Endodermal cell (in vitro differentiated cells): ENCODE measurements around the gene LMCD1. TPM values are rescaled to one million over a fixed set of nuclear protein-coding genes. Genes with fewer than 3 reads are reported as not detected.
A peak's percentile ranks its signal among the peaks of the same experiment; 100 is the strongest.

Source experiments
- DNase-seq: peaks from one replicate; pipeline ENCODE4 v3.0.0-alpha.2; 2017
- H3K27ac ChIP-seq: 2 replicates; pipeline ENCODE4 v1.5.1; 2013; ENCODE audit warnings: mild to moderate bottlenecking, low read depth, low read length, moderate library complexity
- H3K27me3 ChIP-seq: 2 replicates; pipeline ENCODE4 v1.6.1; 2013; ENCODE audit warnings: mild to moderate bottlenecking, low read length, moderate library complexity; ENCODE audit not compliant: insufficient read depth, control insufficient read depth, poor library complexity, severe bottlenecking
- H3K36me3 ChIP-seq: 2 replicates; pipeline ENCODE4 v1.7.0; 2013; ENCODE audit warnings: mild to moderate bottlenecking, low read length, moderate library complexity; ENCODE audit not compliant: control insufficient read depth, insufficient read depth
- H3K4me1 ChIP-seq: one replicate; pipeline ENCODE4 v1.7.0; 2013; ENCODE audit warnings: low read length; ENCODE audit not compliant: control insufficient read depth, insufficient read depth
- H3K4me3 ChIP-seq: 2 replicates; pipeline ENCODE4 v1.5.1; 2013; ENCODE audit warnings: mild to moderate bottlenecking, low read length, moderate library complexity
- H3K9ac ChIP-seq: 2 replicates; pipeline ENCODE4 v1.6.1; 2013; ENCODE audit warnings: mild to moderate bottlenecking, low read length, moderate library complexity; ENCODE audit not compliant: poor library complexity, severe bottlenecking; ENCODE audit errors: extremely low read depth
- H3K9me3 ChIP-seq: 2 replicates; pipeline ENCODE4 v1.6.1; 2013; ENCODE audit warnings: mild to moderate bottlenecking, low read length, moderate library complexity; ENCODE audit not compliant: control insufficient read depth
- H3K27ac Mint-ChIP-seq: 2 replicates; pipeline ENCODE4 v1.8.0; 2020; ENCODE audit warnings: mixed read lengths
- H3K27me3 Mint-ChIP-seq: 2 replicates; pipeline ENCODE4 v1.8.0; 2021; ENCODE audit warnings: mild to moderate bottlenecking, mixed read lengths; ENCODE audit not compliant: insufficient read depth
- H3K36me3 Mint-ChIP-seq: 2 replicates; pipeline ENCODE4 v1.8.0; 2020; ENCODE audit warnings: low read depth, mixed read lengths
- H3K4me1 Mint-ChIP-seq: 2 replicates; pipeline ENCODE4 v1.8.0; 2020; ENCODE audit warnings: mixed read lengths
- H3K4me3 Mint-ChIP-seq: 2 replicates; pipeline ENCODE4 v1.8.0; 2020; ENCODE audit warnings: mild to moderate bottlenecking, moderate library complexity, mixed read lengths
- H3K9me3 Mint-ChIP-seq: 2 replicates; pipeline ENCODE4 v1.8.0; 2020; ENCODE audit warnings: mild to moderate bottlenecking, mixed read lengths
- CTCF ChIP-seq: fragments of 200-600 bp; sonication (generic); conservative IDR thresholded peaks from 2 replicates; pipeline ENCODE4 v1.5.0; 2021; ENCODE audit warnings: antibody characterized with exemption, mild to moderate bottlenecking
- WGBS, 2 experiments: methylation state at CpG; one replicate each; pipeline versions ENCODE4 v1.1.5 to v1.1.7; 2013; ENCODE audit warnings: missing lambda C conversion rate in 2 of 2, mixed read lengths in 1 of 2; ENCODE audit not compliant: insufficient coverage in 1 of 2, insufficient read length in 1 of 2; 5-methylcytosine and 5-hydroxymethylcytosine counted together
- total RNA-seq, 2 donors: library from RNA; stranded (reverse); fragmentation: NEBNext Ultra II Directional in 1 of 2; extraction: Animal tissue kit (Norgen Biotek cat#: 25700) in 1 of 2; gene quantifications; 2 replicates in 1 of 2; 3 replicates in 1 of 2; pipeline ENCODE4 v1.2.1, GENCODE V29; 2021

LMCD1 gene
- total RNA-seq, 2 donors from 2014 or later = 20.7 to 35.7 TPM

- H3K4me1 Mint-ChIP-seq = peaks cover 62% of the 10 kb centered on the region
- H3K27ac Mint-ChIP-seq = peak overlapping the region; percentile 44
- peak overlapping the region; percentile 38 for H3K4me3 Mint-ChIP-seq
- peak; percentile 55 for TF ChIP-seq CTCF
- peaks cover 44% of the 10 kb centered on the region for H3K4me1 ChIP-seq
- 64 to 71% methylated on average over 5 to 8 of the region's 8 CpGs for WGBS, 2 experiments
- H3K9me3 ChIP-seq = no peaks in the 10 kb centered on the region
- H3K4me3 ChIP-seq = peak overlapping the region; percentile 77
- H3K36me3 ChIP-seq = peaks cover 50% of the 10 kb centered on the region
- peaks cover 8% of the 10 kb centered on the region for H3K36me3 Mint-ChIP-seq
- H3K27ac ChIP-seq = no peak overlapping the region
- peak overlapping the region; percentile 43 for H3K9ac ChIP-seq
- DNase-seq = no peak
- H3K27me3 Mint-ChIP-seq = no peaks in the 10 kb centered on the region
- no peaks in the 10 kb centered on the region for H3K9me3 Mint-ChIP-seq
- H3K27me3 ChIP-seq = no peaks in the 10 kb centered on the region
Observed at GRCh38 chr3:8503871-8504610, 2.4 kb downstream of the LMCD1 start.

- H3K27ac Mint-ChIP-seq = peak overlapping the region; percentile 44
- peak overlapping the region; percentile 38 for H3K4me3 Mint-ChIP-seq
- peak overlapping the region; percentile 77 for H3K4me3 ChIP-seq
Observed at GRCh38 chr3:8504611-8504973, 3.0 kb downstream of the LMCD1 start.

GRCh38 chr3:8505621-8506020 is 4.0 kb downstream of the LMCD1 start:
- H3K4me3 ChIP-seq = peak overlapping the region; percentile 77
- no peak overlapping the region for H3K27ac Mint-ChIP-seq
- H3K36me3 ChIP-seq = peaks cover 66% of the 10 kb centered on the region
- peaks cover 44% of the 10 kb centered on the region for H3K4me1 ChIP-seq
- no peaks in the 10 kb centered on the region for H3K27me3 ChIP-seq
- 90 to 96% methylated on average over 3 of the region's 3 CpGs for WGBS, 2 experiments
- no peak for TF ChIP-seq CTCF
- no peak for DNase-seq
- peaks cover 54% of the 10 kb centered on the region for H3K4me1 Mint-ChIP-seq
- no peaks in the 10 kb centered on the region for H3K27me3 Mint-ChIP-seq
- no peaks in the 10 kb centered on the region for H3K9me3 Mint-ChIP-seq
- H3K4me3 Mint-ChIP-seq = no peak overlapping the region
- H3K36me3 Mint-ChIP-seq = peaks cover 12% of the 10 kb centered on the region
- H3K27ac ChIP-seq = no peak overlapping the region
- H3K9ac ChIP-seq = no peak overlapping the region
- no peaks in the 10 kb centered on the region for H3K9me3 ChIP-seq

More at GRCh38 chr3:8504611-8504973, 3.0 kb downstream of the LMCD1 start:
- Mint-ChIP-seq H3K27me3 (no peaks in the 10 kb centered on the region), H3K9me3 (no peaks in the 10 kb centered on the region), H3K4me1 (peaks cover 57% of the 10 kb centered on the region), H3K36me3 (peaks cover 12% of the 10 kb centered on the region)
- TF ChIP-seq CTCF = no peak
- Histone ChIP-seq H3K9me3 (no peaks in the 10 kb centered on the region), H3K36me3 (peaks cover 56% of the 10 kb centered on the region), H3K9ac (peak overlapping the region; percentile 43), H3K4me1 (peaks cover 44% of the 10 kb centered on the region), H3K27me3 (no peaks in the 10 kb centered on the region), H3K27ac (no peak overlapping the region)
- 78 to 94% methylated on average over 3 to 4 of the region's 4 CpGs for WGBS, 2 experiments
- no peak for DNase-seq
